Measurements from ENCODE around the gene GATA3.

GATA3 gene

DNA sequence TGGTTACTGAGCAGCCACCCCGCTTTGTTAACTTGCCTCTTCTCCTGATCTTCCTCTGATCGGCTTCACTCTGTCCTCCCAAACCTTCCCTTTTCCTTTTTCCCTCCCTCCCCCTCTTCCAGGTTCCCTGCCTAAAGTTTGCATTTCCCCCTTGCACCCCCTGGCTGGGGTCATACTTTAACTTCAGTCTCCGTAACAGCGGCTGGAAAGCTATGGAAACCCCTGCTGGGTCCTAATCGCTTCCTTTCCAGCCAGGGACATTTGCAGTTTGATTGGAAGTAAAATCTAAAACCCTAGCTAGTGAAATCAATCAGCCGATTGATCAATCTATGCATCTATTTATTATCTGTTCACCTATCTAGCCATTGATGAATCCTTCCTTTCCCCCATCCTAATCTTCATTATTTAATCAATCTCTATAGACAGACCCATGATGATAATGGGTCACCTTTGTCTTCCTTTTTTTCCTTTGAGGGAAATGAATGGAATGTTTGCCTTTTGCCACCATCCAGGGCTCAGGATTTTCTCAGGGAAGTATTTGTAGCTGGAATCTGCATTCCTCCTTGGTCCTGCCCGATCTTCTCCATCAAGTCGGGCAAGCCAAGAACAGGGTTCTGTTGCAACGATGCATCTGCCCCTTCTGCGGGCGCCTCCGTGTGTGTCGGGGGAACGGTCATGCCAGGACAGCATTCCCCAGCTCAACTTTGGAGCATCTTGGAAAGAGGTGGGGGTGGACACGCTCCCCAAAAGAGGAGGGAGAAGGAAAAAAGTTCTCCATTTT, 8.8 kb downstream of the GATA3 start:
- Histone ChIP-seq H3K27ac (no peak overlapping the region), H3K4me3 (no peak overlapping the region)
- TF ChIP-seq, protein P1, sequence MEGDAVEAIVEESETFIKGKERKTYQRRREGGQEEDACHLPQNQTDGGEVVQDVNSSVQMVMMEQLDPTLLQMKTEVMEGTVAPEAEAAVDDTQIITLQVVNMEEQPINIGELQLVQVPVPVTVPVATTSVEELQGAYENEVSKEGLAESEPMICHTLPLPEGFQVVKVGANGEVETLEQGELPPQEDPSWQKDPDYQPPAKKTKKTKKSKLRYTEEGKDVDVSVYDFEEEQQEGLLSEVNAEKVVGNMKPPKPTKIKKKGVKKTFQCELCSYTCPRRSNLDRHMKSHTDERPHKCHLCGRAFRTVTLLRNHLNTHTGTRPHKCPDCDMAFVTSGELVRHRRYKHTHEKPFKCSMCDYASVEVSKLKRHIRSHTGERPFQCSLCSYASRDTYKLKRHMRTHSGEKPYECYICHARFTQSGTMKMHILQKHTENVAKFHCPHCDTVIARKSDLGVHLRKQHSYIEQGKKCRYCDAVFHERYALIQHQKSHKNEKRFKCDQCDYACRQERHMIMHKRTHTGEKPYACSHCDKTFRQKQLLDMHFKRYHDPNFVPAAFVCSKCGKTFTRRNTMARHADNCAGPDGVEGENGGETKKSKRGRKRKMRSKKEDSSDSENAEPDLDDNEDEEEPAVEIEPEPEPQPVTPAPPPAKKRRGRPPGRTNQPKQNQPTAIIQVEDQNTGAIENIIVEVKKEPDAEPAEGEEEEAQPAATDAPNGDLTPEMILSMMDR (IDR thresholded peaks at IDR 0.05) = no peak
- DNase-seq (ENCODE audit: low spot score) = no peak

DNA sequence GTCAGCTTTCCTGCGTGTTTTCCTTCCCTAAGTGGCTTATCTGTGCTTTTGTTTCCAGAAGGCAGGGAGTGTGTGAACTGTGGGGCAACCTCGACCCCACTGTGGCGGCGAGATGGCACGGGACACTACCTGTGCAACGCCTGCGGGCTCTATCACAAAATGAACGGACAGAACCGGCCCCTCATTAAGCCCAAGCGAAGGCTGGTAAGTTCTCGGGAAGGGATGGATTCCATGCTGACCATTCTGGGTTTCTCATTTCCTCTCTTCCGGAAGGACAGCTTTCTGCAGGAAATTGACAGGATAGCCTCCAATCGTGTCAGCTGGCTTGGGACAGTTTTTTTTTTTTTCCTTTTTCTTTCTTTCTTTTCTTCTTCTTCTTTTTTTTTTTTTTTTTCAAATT, 9.4 kb downstream of the GATA3 start:
- no peak overlapping the region for H3K4me3 ChIP-seq
- TF ChIP-seq, protein P1 (IDR thresholded peaks at IDR 0.05) = no peak
- DNase-seq (ENCODE audit: low spot score) = no peak
- H3K27ac ChIP-seq = no peak overlapping the region

DNA sequence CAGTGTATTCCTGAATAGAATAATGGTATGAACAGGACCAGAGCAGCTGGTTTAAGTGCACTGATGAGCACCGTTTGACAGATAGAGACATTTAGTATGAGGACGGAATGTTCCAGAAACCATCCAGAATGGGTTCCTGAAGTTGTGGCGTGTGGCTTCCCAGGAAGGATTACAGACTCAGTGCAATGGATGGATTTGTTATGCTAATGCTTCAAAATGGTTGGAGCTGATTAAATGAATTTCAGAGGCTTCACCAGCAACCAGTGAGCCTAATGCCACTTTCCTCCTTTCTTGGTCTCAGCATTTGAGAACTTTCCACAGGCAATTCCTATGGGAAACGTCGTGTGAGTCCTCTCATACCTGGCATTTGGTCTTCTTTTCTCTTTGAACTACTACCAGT, 9.9 kb downstream of the GATA3 start:
- H3K4me3 ChIP-seq = no peak overlapping the region
- no peak overlapping the region for H3K27ac ChIP-seq
- no peak for DNase-seq (ENCODE audit: low spot score)
- TF ChIP-seq, protein P1 (IDR thresholded peaks at IDR 0.05) = no peak

DNA sequence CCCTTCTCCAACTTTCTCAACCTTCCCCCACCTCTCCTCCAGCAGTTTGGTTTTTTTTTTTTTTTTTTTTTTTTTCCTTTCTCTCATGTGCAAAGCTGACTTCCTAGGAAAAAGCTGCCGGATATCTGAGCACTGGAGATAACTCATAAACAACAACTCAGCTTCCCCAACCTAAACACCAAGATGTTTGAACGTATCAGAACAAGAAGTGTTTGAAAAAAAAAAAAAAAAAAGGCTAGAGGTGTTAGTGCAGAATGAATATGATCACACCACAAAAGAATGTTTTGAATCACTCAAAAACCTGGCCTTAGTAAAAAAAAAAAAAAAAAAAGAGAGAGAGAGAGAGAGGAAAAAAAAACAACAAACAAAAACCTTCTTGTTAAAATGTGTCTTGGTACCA, 11.2 kb downstream of the GATA3 start:
- DNase-seq (ENCODE audit: low spot score) = no peak
- no peak overlapping the region for H3K4me3 ChIP-seq
- TF ChIP-seq, protein P1 (IDR thresholded peaks at IDR 0.05) = no peak
- H3K27ac ChIP-seq = no peak overlapping the region

DNA sequence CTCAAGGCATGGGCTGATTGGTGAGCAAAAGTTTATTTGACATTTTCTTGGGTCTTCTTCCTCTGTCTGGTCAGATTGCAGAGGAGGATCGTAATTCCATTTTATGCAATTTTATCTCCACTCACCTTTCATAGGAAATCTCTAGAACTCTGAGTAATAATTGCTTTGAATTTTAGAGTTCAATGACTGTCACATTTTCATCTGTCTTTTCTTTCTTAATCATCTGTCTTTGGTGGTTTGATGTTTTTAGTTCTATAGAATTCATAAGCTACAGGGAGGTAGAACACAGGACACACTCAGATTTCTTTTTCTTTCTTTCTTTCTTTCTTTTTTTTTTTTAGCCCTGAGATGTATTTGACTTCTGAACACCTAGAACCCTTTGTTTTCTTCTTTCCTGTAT, 11.6 kb downstream of the GATA3 start:
- no peak overlapping the region for H3K4me3 ChIP-seq
- no peak overlapping the region for H3K27ac ChIP-seq
- TF ChIP-seq, protein P1 (IDR thresholded peaks at IDR 0.05) = no peak
- no peak for DNase-seq (ENCODE audit: low spot score)

DNA sequence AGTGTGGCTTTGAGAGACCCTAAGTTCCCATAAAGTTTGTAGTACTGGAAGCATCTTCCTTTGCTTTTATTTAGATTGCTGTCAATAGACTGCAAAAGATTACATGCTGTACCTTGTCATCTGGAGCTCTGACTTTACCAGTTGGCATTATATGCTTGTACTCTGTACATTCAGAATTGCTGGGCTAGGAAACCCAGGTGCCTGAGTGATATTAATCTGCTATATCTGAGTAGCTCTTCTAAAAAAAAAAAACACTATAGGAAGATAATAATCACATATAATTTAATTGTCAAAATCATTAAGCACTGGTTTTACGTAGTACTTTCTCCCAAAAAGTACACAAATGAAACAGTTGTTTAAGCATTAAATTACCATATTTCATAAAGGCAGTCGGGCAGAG, 12.3 kb downstream of the GATA3 start:
- Histone ChIP-seq H3K4me3 (no peak overlapping the region), H3K27ac (no peak overlapping the region)
- DNase-seq (ENCODE audit: low spot score) = no peak
- TF ChIP-seq, protein P1 (IDR thresholded peaks at IDR 0.05) = no peak

DNA sequence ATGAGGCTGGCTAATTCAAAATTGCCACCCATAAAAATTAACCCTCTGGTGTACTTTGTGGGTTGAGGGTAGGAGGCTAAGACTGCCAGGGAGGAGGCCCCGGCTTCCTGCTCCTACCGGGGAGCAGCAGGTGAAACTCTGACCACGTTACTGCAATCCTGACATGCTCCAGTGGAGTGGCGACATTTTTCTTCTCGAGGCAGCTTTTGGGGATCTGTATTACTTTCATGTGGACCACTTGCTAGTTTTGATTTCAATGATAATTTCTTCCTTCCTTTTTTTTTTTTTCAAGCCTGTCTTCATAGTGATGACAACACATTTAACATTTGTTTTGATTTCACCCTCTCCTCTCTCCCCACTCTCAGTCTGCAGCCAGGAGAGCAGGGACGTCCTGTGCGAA, 14.6 kb downstream of the GATA3 start:
- no peak for DNase-seq (ENCODE audit: low spot score)
- TF ChIP-seq, protein P1 (IDR thresholded peaks at IDR 0.05) = no peak
- Histone ChIP-seq H3K27ac (no peak overlapping the region), H3K4me3 (no peak overlapping the region)
